Panc1 (cell line): ENCODE data around the gene SLC27A4. TPM values are rescaled to one million over a fixed set of nuclear protein-coding genes. Genes with fewer than 3 reads are reported as not detected.

Source experiments
- ATAC-seq: fragments of 200-7000 bp; cut with Tn5 transposase; 2 replicates; pipeline ENCODE4 v1.9.1; 2020; ENCODE audit warnings: mild to moderate bottlenecking, moderate library complexity
- BruUV-seq: library from RNA; stranded (reverse); fragments of 400-500 nt; replicated peaks from 2 replicates; lab custom pipeline; 2021; lab: Mats Ljungman, UMichigan
- CTCF ChIA-PET: fragments of 300-600 bp; sonication (Branson Sonifier 250); formaldehyde crosslinking; loops from one replicate; lab custom pipeline; 2022; ENCODE audit warnings: antibody characterized with exemption; lab: Charles Lee
- POLR2A ChIA-PET: fragments of 300-600 bp; sonication (Branson Sonifier 250); formaldehyde crosslinking; loops from one replicate; lab custom pipeline; 2022; ENCODE audit warnings: antibody characterized with exemption; lab: Charles Lee
- DNase-seq: peaks from one replicate; pipeline ENCODE4 v3.0.0-alpha.2; 2010; ENCODE audit warnings: low read depth, low spot score
- H3K27ac ChIP-seq: 2 replicates; pipeline ENCODE4 v1.5.1; 2011; ENCODE audit warnings: mild to moderate bottlenecking, low read length, inconsistent platforms
- H3K27me3 ChIP-seq: fragments of 200-500 bp; sonication (Bioruptor generic); 2 replicates; pipeline ENCODE4 v1.6.0; 2014; ENCODE audit warnings: low read length, inconsistent platforms; ENCODE audit not compliant: control insufficient read depth, insufficient read depth
- H3K36me3 ChIP-seq: fragments of 200-500 bp; sonication (Bioruptor generic); 2 replicates; pipeline ENCODE4 v1.5.1; 2014; ENCODE audit warnings: inconsistent platforms, mild to moderate bottlenecking, low read length, moderate library complexity; ENCODE audit not compliant: control insufficient read depth, insufficient read depth
- H3K4me1 ChIP-seq: 2 replicates; pipeline ENCODE4 v1.5.1; 2011; ENCODE audit warnings: inconsistent platforms, mild to moderate bottlenecking, low read length, moderate library complexity; ENCODE audit not compliant: control insufficient read depth, insufficient read depth
- H3K4me3 ChIP-seq, 2 experiments: 2 replicates each; pipeline ENCODE4 v1.5.1; 2011 to 2012; ENCODE audit warnings: low read depth in 2 of 2, low read length in 2 of 2, mild to moderate bottlenecking in 2 of 2, inconsistent platforms in 1 of 2, moderate library complexity in 1 of 2
- H3K9me3 ChIP-seq: fragments of 200-500 bp; sonication (Bioruptor generic); 2 replicates; pipeline ENCODE4 v1.5.1; 2014; ENCODE audit warnings: low read depth, mild to moderate bottlenecking, inconsistent platforms, low read length, moderate library complexity; ENCODE audit not compliant: control insufficient read depth, insufficient read depth
- POLR2AphosphoS5 ChIP-seq: IDR thresholded peaks from 2 replicates; pipeline ENCODE4 v1.6.1; 2012; ENCODE audit warnings: mild to moderate bottlenecking, low read depth, low read length, moderate library complexity
- SIN3A ChIP-seq: IDR thresholded peaks from 2 replicates; pipeline ENCODE4 v1.6.1; 2012; ENCODE audit warnings: low read depth, mild to moderate bottlenecking, low read length, moderate library complexity, borderline replicate concordance; ENCODE audit not compliant: insufficient read depth
- TCF7L2 ChIP-seq: IDR thresholded peaks from 2 replicates; pipeline ENCODE4 v1.6.1; 2011; ENCODE audit warnings: mild to moderate bottlenecking, low read depth, low read length, inconsistent platforms
- in situ Hi-C: cut with HindIII; loops from 2 replicates; pipeline ENCODE4 v1.10.0; 2016; ENCODE audit warnings: low sequenced_read_pairs, low pct_unique_long_range_greater_than_20kb
- intact Hi-C: fragments of 100-400 bp; cut with micrococcal nuclease; formaldehyde crosslinking; loops from one replicate; pipeline ENCODE4 v1.10.0; 2022; ENCODE audit not compliant: unreplicated experiment
- total RNA-seq: library from RNA; stranded (reverse); gene quantifications from one replicate; pipeline ENCODE4 v1.2.1, GENCODE V29; 2021; ENCODE audit not compliant: unreplicated experiment
- TF ChIP-seq, protein P1 (sequence below), 2 experiments: IDR thresholded peaks; 2 replicates each; pipeline ENCODE4 v1.6.1; 2011 to 2012; ENCODE audit warnings: low read depth in 2 of 2, control low read depth in 1 of 2, low read length in 1 of 2, mild to moderate bottlenecking in 1 of 2, moderate library complexity in 1 of 2; ENCODE audit not compliant: insufficient read depth in 1 of 2
- TF ChIP-seq, protein P2 (sequence below): fragments of 450-650 bp; IDR thresholded peaks from 2 replicates; pipeline ENCODE4 v1.5.1; 2017; ENCODE audit warnings: mild to moderate bottlenecking

The SLC27A4 gene
- total RNA-seq, 1 experiment from 2014 or later: 20.3 TPM

DNA sequence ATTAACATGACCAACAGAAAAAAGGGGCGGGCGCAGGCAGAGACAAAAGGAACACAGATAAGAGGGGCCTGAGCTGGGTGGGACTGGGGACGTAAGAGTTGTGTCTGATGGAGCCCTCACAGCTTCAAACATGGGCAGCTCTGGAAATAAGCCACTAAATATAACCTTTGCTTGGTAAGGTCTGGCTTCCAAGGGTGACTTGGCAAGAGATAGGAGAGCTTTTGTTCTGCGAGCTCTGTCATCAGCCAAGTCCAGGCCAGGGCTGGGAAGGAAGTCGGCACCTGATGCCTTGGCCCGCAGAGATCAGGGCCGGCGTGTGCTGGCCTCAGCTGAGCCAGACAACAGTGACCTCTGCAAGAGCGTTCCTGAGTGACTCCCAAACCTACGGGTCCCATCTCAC, 29.9 kb upstream of the SLC27A4 start:
- H3K4me3 ChIP-seq: no peak overlapping the region
- ChIA-PET CTCF (no interaction called here), POLR2A (no interaction called here)
- DNase-seq (no peak), ATAC-seq (no peak)
- in situ Hi-C loops (no loop called here), intact Hi-C loops (no loop called here)
- no peaks in the 10 kb centered on the region for H3K4me1 ChIP-seq
- H3K9me3 ChIP-seq: no peaks in the 10 kb centered on the region
- TF ChIP-seq SIN3A (no peak), TCF7L2 (no peak), POLR2AphosphoS5 (no peak)
- TF ChIP-seq, protein P1, sequence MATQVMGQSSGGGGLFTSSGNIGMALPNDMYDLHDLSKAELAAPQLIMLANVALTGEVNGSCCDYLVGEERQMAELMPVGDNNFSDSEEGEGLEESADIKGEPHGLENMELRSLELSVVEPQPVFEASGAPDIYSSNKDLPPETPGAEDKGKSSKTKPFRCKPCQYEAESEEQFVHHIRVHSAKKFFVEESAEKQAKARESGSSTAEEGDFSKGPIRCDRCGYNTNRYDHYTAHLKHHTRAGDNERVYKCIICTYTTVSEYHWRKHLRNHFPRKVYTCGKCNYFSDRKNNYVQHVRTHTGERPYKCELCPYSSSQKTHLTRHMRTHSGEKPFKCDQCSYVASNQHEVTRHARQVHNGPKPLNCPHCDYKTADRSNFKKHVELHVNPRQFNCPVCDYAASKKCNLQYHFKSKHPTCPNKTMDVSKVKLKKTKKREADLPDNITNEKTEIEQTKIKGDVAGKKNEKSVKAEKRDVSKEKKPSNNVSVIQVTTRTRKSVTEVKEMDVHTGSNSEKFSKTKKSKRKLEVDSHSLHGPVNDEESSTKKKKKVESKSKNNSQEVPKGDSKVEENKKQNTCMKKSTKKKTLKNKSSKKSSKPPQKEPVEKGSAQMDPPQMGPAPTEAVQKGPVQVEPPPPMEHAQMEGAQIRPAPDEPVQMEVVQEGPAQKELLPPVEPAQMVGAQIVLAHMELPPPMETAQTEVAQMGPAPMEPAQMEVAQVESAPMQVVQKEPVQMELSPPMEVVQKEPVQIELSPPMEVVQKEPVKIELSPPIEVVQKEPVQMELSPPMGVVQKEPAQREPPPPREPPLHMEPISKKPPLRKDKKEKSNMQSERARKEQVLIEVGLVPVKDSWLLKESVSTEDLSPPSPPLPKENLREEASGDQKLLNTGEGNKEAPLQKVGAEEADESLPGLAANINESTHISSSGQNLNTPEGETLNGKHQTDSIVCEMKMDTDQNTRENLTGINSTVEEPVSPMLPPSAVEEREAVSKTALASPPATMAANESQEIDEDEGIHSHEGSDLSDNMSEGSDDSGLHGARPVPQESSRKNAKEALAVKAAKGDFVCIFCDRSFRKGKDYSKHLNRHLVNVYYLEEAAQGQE (IDR thresholded peaks at IDR 0.05; ENCODE audit: insufficient read depth in 1 of 2, low read depth in 2 of 2, low read length in 1 of 2): no peak
- TF ChIP-seq, protein P2, sequence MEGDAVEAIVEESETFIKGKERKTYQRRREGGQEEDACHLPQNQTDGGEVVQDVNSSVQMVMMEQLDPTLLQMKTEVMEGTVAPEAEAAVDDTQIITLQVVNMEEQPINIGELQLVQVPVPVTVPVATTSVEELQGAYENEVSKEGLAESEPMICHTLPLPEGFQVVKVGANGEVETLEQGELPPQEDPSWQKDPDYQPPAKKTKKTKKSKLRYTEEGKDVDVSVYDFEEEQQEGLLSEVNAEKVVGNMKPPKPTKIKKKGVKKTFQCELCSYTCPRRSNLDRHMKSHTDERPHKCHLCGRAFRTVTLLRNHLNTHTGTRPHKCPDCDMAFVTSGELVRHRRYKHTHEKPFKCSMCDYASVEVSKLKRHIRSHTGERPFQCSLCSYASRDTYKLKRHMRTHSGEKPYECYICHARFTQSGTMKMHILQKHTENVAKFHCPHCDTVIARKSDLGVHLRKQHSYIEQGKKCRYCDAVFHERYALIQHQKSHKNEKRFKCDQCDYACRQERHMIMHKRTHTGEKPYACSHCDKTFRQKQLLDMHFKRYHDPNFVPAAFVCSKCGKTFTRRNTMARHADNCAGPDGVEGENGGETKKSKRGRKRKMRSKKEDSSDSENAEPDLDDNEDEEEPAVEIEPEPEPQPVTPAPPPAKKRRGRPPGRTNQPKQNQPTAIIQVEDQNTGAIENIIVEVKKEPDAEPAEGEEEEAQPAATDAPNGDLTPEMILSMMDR: no peak
- no peak overlapping the region for H3K27ac ChIP-seq
- H3K27me3 ChIP-seq: no peaks in the 10 kb centered on the region
- H3K36me3 ChIP-seq: no peaks in the 10 kb centered on the region
- no TSS peak for BruUV-seq

DNA sequence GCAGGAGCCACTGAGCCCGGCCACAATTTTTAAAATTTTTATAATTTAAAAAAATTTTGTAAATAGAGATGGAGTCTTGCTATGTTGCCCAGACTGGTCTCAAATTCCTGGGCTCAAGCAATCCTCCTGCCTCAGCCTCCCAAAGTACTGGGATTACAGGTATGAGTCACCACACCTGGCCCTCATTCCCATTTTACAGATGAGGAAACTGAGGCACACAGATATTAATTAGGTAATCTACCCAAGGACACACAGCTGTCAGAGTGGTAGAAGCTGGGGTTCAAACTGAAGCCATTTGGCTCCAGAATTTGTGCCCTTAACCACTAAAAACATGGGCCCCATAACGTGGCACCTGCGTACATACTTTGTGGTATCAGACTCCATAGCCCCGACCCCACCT, 25.6 kb upstream of the SLC27A4 start:
- CTCF ChIA-PET: no interaction called here

More for the DNA sequence above, 25.6 kb upstream of the SLC27A4 start:
- no peak for DNase-seq
- TF ChIP-seq TCF7L2 (no peak), SIN3A (no peak), POLR2AphosphoS5 (no peak)
- TF ChIP-seq, protein P2: no peak
- TF ChIP-seq, protein P1 (IDR thresholded peaks at IDR 0.05; ENCODE audit: insufficient read depth in 1 of 2, low read depth in 2 of 2, low read length in 1 of 2): no peak
- BruUV-seq: no TSS peak
- no peaks in the 10 kb centered on the region for H3K4me1 ChIP-seq
- in situ Hi-C loops (no loop called here), intact Hi-C loops (no loop called here)
- H3K27me3 ChIP-seq: no peaks in the 10 kb centered on the region
- no peaks in the 10 kb centered on the region for H3K9me3 ChIP-seq
- POLR2A ChIA-PET: no interaction called here
- H3K4me3 ChIP-seq: no peak overlapping the region
- no peak for ATAC-seq
- no peak overlapping the region for H3K27ac ChIP-seq
- H3K36me3 ChIP-seq: no peaks in the 10 kb centered on the region
